ENCODE data around the gene LIX1L.

Gene LIX1L

GRCh38 chr1:145957443-145958319 lies at the start of gene LIX1L:
Gene LIX1L, minus strand, starts transcription at chr1:145958017. Its CDS starts 90 bp downstream, at chr1:145957927.
- peak; percentile 89 for DNase-seq (ENCODE audit: low read depth)
- TF ChIP-seq CTCF (IDR thresholded peaks at IDR 0.05; ENCODE audit: control insufficient read depth, insufficient read depth, low read depth, low read length, missing control alignments), result no peak
- peak within 1 kb of the TSS; percentile 76 for H3K4me3 ChIP-seq (ENCODE audit: control insufficient read depth, low read depth, low read length)

GRCh38 chr1:146001709-146002108 lies 43.9 kb upstream of the LIX1L start:
- H3K4me3 ChIP-seq (ENCODE audit: control insufficient read depth, low read depth, low read length), result no peak overlapping the region
- no peak for TF ChIP-seq CTCF (IDR thresholded peaks at IDR 0.05; ENCODE audit: control insufficient read depth, insufficient read depth, low read depth, low read length, missing control alignments)
- no peak for DNase-seq (ENCODE audit: low read depth)

- H3K4me3 ChIP-seq (ENCODE audit: control insufficient read depth, low read depth, low read length), result no peak overlapping the region
- no peak for DNase-seq (ENCODE audit: low read depth)
These were observed 41.7 kb upstream of the LIX1L start for GRCh38 chr1:145999321-146000024.

GRCh38 chr1:145997718-145998023 lies 39.9 kb upstream of the LIX1L start:
- DNase-seq (ENCODE audit: low read depth), result no peak
- TF ChIP-seq CTCF (IDR thresholded peaks at IDR 0.05; ENCODE audit: control insufficient read depth, insufficient read depth, low read depth, low read length, missing control alignments), result no peak
- H3K4me3 ChIP-seq (ENCODE audit: control insufficient read depth, low read depth, low read length), result no peak overlapping the region

More at GRCh38 chr1:145999321-146000024, 41.7 kb upstream of the LIX1L start:
- TF ChIP-seq CTCF (IDR thresholded peaks at IDR 0.05; ENCODE audit: control insufficient read depth, insufficient read depth, low read depth, low read length, missing control alignments), result no peak

- TF ChIP-seq CTCF (IDR thresholded peaks at IDR 0.05; ENCODE audit: control insufficient read depth, insufficient read depth, low read depth, low read length, missing control alignments), result no peak
- DNase-seq (ENCODE audit: low read depth), result no peak
- H3K4me3 ChIP-seq (ENCODE audit: control insufficient read depth, low read depth, low read length), result peak overlapping the region; percentile 65
These were observed 39.4 kb upstream of the LIX1L start for GRCh38 chr1:145997016-145997717.

GRCh38 chr1:145996433-145997015 lies 38.7 kb upstream of the LIX1L start, which contains the start of gene TXNIP:
Gene TXNIP, minus strand, starts transcription at chr1:145996579. Its CDS starts 313 bp downstream, at chr1:145996266.
- DNase-seq (ENCODE audit: low read depth), result peak; percentile 87
- TF ChIP-seq CTCF (IDR thresholded peaks at IDR 0.05; ENCODE audit: control insufficient read depth, insufficient read depth, low read depth, low read length, missing control alignments), result no peak

More at GRCh38 chr1:145996433-145997015, 38.7 kb upstream of the LIX1L start, which contains the start of gene TXNIP:
- H3K4me3 ChIP-seq (ENCODE audit: control insufficient read depth, low read depth, low read length), result peak within 1 kb of the TSS; percentile 65
